Tibial artery (tissue), 4 donors: ENCODE measurements around the gene PDCD2L.
"Not testable (repeated sequence)": the region's sequence is repeated elsewhere in the genome, so short reads cannot be mapped to it uniquely, and the experiment has no call there.

Experiments
- DNase-seq, 2 donors: peaks; one replicate each; pipeline ENCODE4 v3.0.0-alpha.2; 2019
- H3K27ac ChIP-seq, 2 donors: fragments of 200-600 bp; sonication (generic) in 1 of 2; 1 replicate in 1 of 2; 2 replicates in 1 of 2; pipeline ENCODE4 v1.5.1; 2018 to 2019; ENCODE audit warnings: mild to moderate bottlenecking in 1 of 2
- H3K27me3 ChIP-seq, 2 donors: fragments of 200-600 bp; sonication (generic) in 1 of 2; one replicate each; pipeline versions ENCODE4 v1.5.1 to v1.6.0; 2016 to 2019
- H3K36me3 ChIP-seq, 3 donors: fragments of 200-600 bp; sonication (generic) in 2 of 3; one replicate each; pipeline ENCODE4 v1.5.1; 2016 to 2019; ENCODE audit warnings: mild to moderate bottlenecking in 2 of 3
- H3K4me1 ChIP-seq, 4 donors: fragments of 200-600 bp; sonication (generic) in 2 of 4; 1 replicate in 3 of 4; 2 replicates in 1 of 4; pipeline ENCODE4 v1.5.1; 2016 to 2019
- H3K4me3 ChIP-seq, 2 donors: fragments of 200-600 bp; sonication (generic) in 1 of 2; 1 replicate in 1 of 2; 2 replicates in 1 of 2; pipeline ENCODE4 v1.5.1; 2018 to 2019; ENCODE audit warnings: mild to moderate bottlenecking in 2 of 2
- H3K9me3 ChIP-seq, 3 donors: fragments of 200-600 bp; sonication (generic) in 1 of 3; one replicate each; pipeline ENCODE4 v1.5.1; 2016 to 2019
- CTCF ChIP-seq, 2 experiments: fragments of 200-600 bp in 1 of 2; fragments of 450-650 bp in 1 of 2; IDR thresholded peaks; one replicate each; pipeline ENCODE4 v1.5.1; 2017 to 2019; ENCODE audit warnings: antibody characterized with exemption in 2 of 2, mild to moderate bottlenecking in 1 of 2, moderate library complexity in 1 of 2
- intact Hi-C: fragments of 100-400 bp; cut with DNase I; formaldehyde crosslinking; loops from one replicate; pipeline ENCODE4 v1.15.0; 2023; ENCODE audit warnings: low total_unique reads

The PDCD2L gene

GRCh38 chr19:34387446-34387810 is 16.8 kb upstream of the PDCD2L start:
- intact Hi-C loops = no loop called here
- Histone ChIP-seq H3K4me1 (no peaks in the 10 kb centered on the region), H3K4me3 (no peak overlapping the region), H3K36me3 (peaks cover 35 to 95% (median 69%) of the 10 kb centered on the region in 3 donors), H3K27me3 (no peaks in the 10 kb centered on the region), H3K9me3 (no peaks in the 10 kb centered on the region), H3K27ac (no peak overlapping the region)
- no peak for DNase-seq
- TF ChIP-seq CTCF (IDR thresholded peaks at IDR 0.05) = no peak

GRCh38 chr19:34388745-34389144 is 15.5 kb upstream of the PDCD2L start:
- H3K36me3 ChIP-seq = peaks cover 26 to 95% (median 69%) of the 10 kb centered on the region in 3 donors

GRCh38 chr19:34391813-34392212 is 12.4 kb upstream of the PDCD2L start:
- H3K9me3 ChIP-seq = no peaks in the 10 kb centered on the region
- no peaks in the 10 kb centered on the region for H3K4me1 ChIP-seq
- no peak for TF ChIP-seq CTCF (IDR thresholded peaks at IDR 0.05)
- intact Hi-C loops = no loop called here
- no peak overlapping the region for H3K27ac ChIP-seq
- H3K27me3 ChIP-seq = no peaks in the 10 kb centered on the region
- no peak overlapping the region for H3K4me3 ChIP-seq
- no peak for DNase-seq
- H3K36me3 ChIP-seq = peaks cover 34 to 97% (median 77%) of the 10 kb centered on the region in 3 donors

More at GRCh38 chr19:34388745-34389144, 15.5 kb upstream of the PDCD2L start:
- intact Hi-C loops, DNase-seq, H3K4me1 ChIP-seq, H3K27ac ChIP-seq, H3K27me3 ChIP-seq, H3K9me3 ChIP-seq, H3K4me3 ChIP-seq: not testable (repeated sequence)

- H3K27ac ChIP-seq = no peak overlapping the region
- DNase-seq = no peak
- H3K9me3 ChIP-seq = no peaks in the 10 kb centered on the region
- no peaks in the 10 kb centered on the region for H3K4me1 ChIP-seq
- H3K4me3 ChIP-seq = no peak overlapping the region
- intact Hi-C loops = no loop called here
- H3K36me3 ChIP-seq = peaks cover 34 to 97% (median 79%) of the 10 kb centered on the region in 3 donors
- H3K27me3 ChIP-seq = no peaks in the 10 kb centered on the region
- TF ChIP-seq CTCF (IDR thresholded peaks at IDR 0.05) = no peak
Measured at GRCh38 chr19:34393031-34393430, 11.2 kb upstream of the PDCD2L start.

- Histone ChIP-seq H3K4me3 (no peak overlapping the region), H3K36me3 (peaks cover 30 to 97% (median 78%) of the 10 kb centered on the region in 3 donors), H3K4me1 (no peaks in the 10 kb centered on the region), H3K27ac (no peak overlapping the region), H3K9me3 (no peaks in the 10 kb centered on the region), H3K27me3 (no peaks in the 10 kb centered on the region)
- intact Hi-C loops = no loop called here
- no peak for TF ChIP-seq CTCF (IDR thresholded peaks at IDR 0.05)
- no peak for DNase-seq
Measured at GRCh38 chr19:34393629-34394028, 10.6 kb upstream of the PDCD2L start.

GRCh38 chr19:34397853-34398252 is 6.3 kb upstream of the PDCD2L start:
- Histone ChIP-seq H3K27me3 (no peaks in the 10 kb centered on the region), H3K36me3 (peaks cover 33 to 80% (median 78%) of the 10 kb centered on the region in 3 donors), H3K4me3 (no peak overlapping the region), H3K4me1 (no peaks in the 10 kb centered on the region), H3K27ac (no peak overlapping the region), H3K9me3 (no peaks in the 10 kb centered on the region)
- DNase-seq = no peak
- no peak for TF ChIP-seq CTCF (IDR thresholded peaks at IDR 0.05)
- intact Hi-C loops = no loop called here
